DMS114 treated with DMSO at 0.1 percent for 48 hours (cell line): Measurements from ENCODE around the gene FRY.

Experiments used
- DNase-seq: peaks from one replicate; lab custom pipeline; 2025; ENCODE audit not compliant: unreplicated experiment; lab: John Stamatoyannopoulos, UW

Gene FRY

DNA sequence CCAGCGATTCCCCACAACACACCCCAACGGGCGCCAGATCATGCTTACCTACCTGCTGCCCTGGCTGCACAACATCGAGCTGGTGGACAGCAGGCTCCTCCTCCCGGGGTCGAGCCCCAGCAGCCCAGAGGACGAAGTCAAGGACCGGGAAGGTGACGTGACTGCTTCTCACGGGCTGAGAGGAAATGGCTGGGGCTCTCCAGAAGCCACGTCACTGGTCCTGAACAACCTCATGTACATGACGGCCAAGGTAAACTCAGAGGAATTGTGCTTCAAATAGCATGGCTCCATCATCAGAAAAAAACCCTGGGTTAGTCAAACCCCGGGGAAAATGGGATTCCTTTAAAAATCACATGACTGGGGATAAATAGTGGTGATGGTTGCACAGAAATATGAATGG is 177.3 kb downstream of the FRY start:
- DNase-seq = no peak

DNA sequence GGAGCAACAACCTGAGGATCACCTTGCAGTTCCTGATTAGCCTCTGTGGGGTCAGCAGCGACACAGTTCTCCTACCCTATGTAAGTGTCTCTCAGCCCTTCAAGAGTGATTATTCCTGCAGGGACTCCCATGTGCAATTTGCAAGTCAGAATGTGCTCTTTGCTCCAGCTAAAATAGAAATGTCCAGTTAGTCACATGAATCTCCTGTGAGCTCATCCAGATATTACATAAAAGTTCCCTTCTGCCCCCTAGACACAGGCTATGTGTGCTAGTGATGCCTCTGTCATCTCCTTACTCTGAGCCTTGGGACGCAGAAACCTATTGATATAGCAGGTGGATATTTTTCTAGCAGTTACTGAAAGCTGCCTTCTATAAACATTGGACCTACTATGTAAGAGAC is 178.1 kb downstream of the FRY start:
- no peak for DNase-seq

DNA sequence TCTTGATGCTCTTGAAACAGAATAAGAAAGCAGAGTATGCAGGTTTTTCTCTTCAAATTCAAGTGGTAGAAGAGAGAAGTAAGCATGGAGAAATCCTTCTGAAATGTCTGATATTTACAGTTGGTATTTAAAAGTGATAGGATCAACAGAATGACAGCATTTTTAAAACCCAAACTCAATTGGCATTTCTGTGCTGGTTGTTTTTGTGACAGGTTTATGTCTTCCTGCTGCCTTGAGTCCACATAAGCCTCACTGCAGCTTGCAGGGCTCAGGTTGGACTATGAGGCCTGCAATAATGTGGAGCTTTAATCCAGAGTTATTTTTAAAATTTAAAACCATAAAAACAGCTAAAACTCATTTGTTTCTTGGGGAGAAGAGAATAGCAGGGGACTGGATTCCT is 178.5 kb downstream of the FRY start:
- DNase-seq = no peak

DNA sequence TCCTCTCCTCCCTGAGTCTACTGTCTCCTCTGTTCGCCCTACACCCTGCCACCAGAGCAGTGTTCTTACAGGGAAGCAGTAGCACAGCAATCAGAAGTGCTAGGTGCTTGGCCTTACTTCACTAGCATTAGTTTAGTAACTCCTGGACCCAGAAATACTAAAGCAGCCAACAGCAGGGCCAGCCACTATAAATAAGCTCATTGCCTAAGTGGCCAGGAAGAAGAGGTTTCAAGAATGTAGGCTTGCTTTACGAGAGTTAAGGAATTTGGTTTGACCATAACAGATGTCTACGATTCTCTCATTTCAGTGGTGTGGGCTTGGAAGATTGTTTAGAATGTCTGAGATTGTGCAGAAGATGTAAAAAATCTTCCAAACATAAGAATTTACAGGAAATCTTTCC is 180.2 kb downstream of the FRY start:
- DNase-seq = no peak

DNA sequence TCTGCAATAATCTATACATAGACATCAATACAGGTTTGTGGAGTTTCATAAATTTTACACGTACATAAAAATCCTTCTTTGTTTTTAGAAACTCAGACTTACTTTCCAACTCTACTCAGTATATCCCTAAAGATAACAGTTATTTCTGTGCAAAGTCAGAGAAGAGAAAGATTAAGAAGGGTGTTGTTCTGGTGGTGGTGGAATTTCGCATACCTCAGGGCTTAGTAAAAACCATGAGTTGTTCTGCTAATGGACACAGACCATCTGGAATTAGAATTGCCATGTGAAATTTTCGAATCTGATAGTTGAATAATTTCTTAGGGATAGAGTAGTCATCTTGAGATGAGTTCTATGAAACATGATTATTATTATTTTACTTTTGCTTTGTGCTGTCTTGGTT is 180.8 kb downstream of the FRY start:
- no peak for DNase-seq

DNA sequence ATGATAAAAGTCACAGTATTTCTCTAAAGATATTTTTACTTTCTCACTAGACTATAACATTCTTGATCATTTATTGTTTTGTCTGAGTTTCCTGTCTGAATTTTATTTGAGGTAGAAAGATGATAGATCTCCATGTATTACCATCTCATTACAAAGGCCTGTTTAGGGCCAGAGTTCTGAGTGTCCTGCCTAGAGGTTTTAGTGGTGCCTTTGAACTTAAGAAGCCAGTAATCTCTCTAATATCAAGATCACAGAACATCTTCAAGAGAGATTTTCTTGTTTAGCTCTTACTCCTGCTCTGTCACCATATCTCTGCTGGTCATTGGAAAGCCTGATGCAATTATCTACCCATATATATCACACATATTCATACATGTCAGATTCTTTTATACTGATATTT is 182.1 kb downstream of the FRY start:
- no peak for DNase-seq

DNA sequence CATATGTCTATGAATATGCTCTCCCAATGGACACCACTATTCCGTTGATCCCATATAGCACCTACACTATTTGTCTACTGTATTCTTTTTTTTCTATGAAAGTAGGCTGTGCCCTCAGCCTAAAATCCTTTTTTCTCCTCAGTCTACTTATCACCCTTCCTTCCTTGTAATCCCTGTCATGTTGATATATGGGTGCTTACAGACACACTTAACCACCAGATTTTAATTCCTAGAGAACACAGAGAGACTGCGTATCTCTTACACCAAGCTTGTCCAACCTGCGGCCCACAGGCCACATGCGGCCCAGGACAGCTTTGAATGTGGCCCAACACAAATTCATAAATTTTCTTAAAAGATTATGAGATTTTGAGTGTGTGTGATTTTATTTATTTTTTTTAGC is 182.5 kb downstream of the FRY start:
- no peak for DNase-seq

DNA sequence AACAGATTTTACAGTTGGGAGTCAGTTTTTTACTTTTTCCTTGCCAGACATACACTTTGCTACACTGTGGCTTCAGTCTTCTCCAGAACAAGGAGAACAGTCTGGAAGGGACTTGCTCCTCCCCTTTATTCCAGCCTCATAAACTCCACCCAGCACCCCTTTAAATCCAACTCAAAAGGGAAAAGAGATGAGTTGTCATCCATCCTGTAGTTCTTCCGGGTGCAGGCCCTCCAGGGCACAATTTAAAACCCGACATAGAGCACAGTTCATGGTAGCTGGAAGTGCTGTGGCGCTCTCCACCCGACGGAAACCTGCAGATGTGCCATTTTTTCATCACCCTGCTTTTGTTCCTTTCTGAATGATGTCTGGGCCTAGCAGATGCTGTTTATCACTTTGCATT is 184.7 kb downstream of the FRY start:
- DNase-seq = no peak

DNA sequence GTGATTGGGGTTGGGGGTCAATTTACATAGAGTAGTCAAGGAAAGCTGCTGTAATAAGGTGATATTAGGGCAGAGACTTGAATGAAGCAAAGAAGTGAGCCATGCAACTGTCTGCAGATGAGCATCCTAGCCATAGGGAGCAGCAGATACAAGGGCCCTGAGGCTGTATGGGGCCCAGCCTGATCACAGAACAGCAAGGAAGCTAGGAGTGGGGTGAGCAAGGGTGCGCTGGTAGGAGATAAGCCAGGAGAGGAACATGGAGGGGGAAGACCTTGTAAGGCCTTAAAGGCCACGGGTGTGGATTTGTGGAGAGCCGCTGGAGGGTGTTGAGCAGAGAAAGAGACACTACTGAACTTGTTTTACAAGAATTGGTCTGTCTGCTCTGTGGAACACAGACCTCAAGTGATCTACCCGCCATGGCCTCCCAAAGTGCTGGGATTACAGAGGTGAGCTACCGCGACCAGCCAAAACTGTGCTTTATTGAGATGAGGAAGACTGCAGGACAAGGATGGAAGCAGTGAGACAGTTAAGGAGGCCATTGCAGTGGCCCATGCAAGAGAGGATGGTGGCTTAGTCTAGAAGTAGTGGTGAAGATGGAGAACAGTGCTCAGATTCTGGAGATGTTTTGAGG is 190.6 kb downstream of the FRY start:
- no peak for DNase-seq

DNA sequence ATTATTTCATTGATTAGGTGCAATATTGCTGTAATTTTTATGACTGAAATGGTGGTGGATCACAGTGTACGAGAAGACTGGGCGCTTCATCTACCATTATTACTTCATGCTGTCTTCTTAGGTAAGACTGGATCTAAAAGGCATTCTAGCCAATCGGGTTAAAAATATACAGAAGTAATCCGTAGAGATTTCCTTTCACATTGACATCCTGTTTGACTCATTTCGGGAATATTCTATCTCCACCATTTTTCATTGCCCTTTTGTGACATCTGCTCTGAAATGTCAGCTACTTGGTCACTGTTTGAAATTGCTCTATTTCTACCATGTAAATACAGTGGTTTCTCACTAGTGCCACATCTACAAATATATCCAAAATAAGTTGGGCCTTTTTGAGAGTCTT is 193.3 kb downstream of the FRY start:
- no peak for DNase-seq

DNA sequence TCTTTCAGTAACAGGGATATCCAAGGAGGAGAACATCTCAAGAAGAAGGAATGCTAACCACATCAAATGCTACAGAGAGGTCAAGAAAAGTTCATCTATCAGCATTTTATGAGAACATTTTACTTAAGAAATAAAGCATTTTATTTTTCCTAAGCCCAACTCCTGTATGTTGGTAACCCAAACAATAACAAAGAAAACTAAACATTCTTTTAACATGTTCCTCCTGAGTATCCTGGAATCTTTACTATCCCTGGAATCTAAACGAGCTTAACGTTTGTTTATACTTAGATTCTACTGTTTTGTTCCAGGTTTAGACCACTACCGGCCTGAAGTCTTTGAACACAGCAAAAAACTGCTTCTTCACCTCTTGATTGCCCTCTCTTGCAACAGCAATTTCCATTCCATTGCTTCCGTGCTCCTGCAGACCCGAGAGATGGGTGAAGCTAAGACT is 193.9 kb downstream of the FRY start:
- no peak for DNase-seq

DNA sequence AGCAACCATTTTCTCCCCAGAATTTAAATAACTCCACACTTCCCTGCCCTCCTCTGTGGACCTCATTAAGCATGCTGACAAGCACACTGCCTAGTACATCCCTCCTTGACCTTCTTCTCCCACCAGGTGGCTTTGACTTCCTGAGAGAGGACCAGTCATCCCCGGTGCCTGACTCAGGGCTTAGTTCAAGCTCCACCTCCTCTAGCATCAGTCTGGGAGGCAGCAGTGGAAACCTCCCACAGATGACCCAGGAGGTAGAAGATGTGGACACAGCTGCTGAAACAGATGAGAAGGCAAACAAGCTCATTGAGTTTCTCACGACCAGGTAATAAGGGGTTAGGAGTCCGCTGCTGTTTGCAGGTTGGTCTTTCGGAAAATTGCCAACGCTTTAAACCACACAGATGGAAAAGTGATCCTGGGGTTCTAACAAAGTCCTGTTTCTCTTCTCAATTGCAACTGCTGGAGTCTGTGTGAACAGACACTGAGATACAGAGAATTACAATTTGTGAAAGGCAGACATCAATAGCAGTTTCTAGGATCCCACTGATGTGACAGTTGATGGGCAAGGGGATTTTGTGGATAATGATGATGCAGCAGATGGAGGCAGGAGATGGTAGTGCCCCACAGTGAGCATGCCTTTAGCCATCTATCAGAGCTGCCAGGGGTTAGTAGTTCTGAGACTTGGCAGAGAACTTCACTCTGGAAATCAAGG is 196.9 kb downstream of the FRY start:
- DNase-seq = no peak

DNA sequence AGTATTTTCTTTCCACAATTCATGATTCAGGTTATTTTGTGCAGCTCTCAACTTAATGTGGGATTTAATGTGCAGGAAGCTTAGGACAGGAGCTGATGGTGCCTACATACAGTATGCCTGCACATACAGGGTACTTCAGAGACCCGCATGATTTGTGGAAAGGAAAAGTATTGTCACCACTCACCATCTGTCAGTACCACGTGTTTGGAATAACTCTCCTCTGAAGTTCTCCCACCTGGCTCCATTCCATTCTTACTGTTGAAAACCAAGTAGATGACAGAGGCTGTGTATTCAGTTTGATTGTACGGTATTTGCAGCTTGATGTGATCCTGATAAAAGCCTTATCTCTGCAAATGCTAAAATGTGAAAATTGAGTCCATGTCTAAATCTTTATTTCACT is 197.9 kb downstream of the FRY start:
- DNase-seq = no peak

DNA sequence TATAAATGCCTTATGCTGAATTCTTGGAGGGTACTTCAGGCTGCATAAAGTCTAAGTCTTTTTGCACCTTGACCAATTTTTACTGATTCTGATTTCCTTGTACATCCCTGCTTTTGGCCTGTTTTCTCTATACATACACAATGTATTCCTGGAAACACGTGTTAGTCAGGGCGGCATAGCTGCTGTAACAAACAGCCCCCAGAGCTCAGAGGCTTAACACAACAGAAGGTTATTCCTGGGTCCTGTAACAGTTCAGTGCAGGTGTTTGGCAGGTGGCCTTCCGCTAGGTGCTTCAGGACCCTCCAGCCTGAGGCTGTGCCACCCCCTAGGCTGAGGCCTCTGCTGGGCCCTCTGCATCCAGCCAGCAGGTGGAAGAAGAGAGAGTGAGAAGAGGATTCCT is 200.7 kb downstream of the FRY start:
- no peak for DNase-seq

DNA sequence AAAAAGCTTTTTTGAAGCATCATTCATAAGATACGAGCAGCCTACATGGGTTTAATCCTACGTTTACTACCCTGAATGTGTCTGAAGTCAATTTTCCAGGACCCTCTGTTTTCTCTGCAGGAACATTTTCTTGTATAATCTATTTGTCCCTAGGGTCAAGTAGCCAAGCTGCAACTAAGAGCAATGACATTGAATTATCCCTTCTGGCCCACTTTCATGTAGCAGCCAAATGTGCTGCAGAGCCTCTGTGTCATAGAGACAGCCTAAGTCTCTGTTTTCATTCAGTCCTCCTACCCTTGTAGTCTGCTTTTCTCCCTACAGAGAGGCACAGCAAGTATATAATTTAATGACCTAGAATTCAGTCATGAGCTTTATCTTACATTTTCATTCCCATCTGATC is 201.5 kb downstream of the FRY start:
- DNase-seq = no peak

DNA sequence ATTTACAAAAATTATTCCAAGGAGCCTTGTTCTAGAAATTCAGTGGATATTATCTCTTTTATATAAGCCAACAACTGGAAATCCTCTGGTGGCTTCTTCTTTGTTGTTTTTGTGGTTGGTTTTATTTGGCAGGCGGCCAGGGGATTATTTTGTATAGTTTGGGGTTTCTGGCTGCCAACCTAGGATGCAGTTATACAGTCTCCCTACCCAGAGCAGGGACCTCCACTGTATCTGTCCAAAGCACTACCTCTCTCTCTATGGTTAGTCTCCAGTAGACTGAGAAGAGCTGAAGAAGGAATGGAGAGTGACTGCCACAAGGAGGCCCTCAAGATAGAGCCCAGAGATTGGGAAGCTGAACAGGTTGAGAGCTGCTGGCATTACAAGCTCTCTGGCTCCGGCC is 203.3 kb downstream of the FRY start:
- DNase-seq = no peak

DNA sequence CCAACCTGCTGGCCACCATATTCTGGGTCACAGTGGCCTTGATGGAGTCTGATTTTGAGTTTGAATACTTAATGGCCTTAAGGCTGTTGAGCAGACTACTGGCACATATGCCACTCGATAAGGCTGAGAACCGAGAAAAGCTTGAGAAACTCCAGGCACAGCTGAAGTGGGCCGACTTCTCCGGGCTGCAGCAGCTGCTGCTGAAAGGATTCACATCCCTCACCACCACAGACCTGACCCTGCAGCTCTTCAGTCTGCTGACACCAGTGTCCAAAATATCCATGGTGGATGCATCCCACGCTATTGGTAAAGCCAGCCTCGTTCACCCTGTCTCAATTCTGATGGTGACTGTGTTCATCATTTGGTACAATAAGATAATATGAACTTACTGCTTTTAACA is 206.1 kb downstream of the FRY start:
- no peak for DNase-seq

DNA sequence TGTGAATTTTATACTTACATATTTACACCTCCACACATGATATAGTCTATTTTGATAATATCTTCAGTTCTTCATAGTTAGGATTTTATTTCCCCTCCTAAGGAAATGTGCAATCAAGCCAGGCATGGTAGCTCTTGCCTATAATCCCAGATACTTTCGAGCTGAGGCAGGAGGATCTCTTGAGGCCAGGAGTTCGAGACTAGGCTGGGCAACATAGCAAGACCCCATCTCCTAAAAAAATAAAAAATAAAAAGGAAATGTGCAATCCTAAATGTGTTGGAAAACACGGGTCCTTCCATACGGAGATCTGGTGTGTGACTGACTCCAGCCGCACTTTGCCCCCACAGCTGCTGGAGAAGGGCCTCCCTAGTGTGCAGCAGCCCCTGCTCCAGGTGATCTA is 212.1 kb downstream of the FRY start:
- no peak for DNase-seq

DNA sequence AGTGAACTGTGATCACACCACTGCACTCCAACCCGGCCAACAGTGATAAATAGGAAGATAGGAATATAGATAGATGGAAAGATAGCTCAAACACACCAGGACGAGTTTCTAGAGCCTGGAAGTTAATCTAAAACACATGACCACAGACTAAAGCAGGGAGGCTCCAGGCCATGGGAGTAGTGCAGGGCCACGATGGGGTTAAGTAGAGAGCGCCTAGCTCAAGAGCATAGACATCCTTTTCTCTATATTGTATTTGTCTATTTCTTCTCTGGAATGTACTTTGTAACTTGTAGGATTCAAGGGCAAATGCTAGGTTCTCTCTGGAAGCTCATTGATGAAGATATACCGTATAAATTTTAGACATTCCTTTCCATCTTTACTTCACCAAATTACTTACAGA is 214.0 kb downstream of the FRY start:
- no peak for DNase-seq

DNA sequence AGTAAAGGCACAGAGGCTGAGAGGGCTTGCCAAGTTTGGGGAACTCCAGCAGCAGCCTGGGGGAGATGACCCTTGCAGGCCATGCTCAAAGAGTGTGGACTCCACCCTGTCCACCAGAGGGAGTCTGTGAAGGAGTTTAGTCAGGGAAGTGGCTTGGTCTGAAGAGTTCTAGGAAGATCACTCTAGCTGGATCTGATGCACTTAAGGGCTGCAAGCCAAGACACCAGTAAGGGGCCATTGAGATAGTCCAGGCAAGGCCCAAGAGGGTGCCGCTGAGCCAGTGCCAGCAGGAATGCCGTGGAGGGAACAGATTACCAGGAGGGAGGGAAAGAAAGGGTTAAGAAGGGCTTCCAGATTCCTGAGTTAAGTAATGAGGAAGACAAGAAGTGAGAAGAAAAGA is 214.9 kb downstream of the FRY start:
- DNase-seq = peak; percentile 25

DNA sequence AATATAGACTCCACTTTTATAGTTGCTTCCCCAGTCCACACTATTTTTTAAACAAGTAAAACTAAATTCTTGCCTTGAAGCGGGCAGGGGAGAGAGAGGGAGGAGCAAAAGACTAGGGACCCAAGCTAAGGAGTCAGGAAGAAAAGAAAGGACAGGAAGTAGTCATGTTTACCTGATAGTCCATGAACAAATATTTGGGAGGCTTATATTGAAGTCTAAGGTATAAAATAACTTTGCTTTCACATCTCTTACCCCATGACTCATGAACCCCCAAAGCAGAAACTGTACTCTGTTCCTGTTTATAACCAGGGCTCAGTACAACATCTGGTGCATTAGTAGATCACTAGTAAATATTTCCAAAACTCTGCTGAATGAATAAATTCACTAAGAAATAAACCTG is 216.3 kb downstream of the FRY start:
- DNase-seq = no peak

DNA sequence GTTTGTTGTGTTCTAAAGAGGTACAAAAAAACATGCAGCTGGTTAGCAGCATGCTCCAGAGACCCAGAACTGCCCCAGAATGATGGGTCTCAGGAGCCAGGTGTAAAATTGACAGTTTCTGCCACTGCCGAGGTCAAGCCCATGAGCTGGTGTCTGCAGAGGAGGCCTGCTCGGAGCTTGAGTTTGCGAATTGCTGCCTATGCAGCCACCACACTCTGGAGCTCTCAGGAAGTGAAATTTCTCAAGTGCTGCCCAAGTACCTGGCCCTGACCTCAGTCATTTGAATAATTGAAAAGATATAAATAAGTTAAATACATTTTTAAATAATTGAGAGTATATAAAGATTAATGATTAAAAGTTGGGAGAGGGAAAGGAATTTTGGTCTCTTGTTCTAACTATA is 217.2 kb downstream of the FRY start:
- no peak for DNase-seq

DNA sequence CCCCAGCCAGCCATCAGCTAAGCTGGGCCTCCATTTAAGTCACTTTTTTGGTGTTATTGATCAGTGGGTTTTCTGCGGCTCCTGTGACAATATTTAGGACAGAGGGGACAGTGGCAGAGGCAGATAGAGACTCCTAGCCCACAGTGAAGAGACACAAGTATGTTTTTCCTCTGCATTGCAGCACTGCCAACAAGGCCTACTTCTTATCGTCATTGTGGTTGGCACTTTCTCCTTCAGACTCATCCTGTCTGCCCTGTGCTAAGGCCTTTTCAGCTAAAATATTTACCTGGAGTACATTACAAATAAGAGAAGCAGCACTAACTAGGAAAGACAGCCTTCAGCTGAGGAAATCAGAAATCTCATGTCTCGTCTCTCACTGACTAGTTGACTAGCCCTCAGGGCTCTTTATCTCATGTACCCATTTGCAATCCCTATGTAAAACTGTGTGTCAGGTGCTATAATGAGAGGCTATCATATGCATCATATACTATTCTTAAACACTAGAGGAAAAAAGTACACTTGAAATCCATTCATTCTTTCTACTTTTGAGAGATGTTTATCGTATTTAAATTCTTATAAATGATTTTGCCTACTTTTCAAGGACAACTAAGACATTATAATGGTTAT is 221.4 kb downstream of the FRY start:
- no peak for DNase-seq
